GM06990 (cell line): Measurements from ENCODE around the gene GAST.

Experiments used
- DNase-seq: peaks from one replicate; pipeline ENCODE4 v3.0.0-alpha.2; 2011; ENCODE audit not compliant: insufficient read length; ENCODE audit errors: extremely low read depth
- H3K27me3 ChIP-seq: replicated peaks from 2 replicates; pipeline ENCODE4 v1.6.0; 2011; ENCODE audit warnings: low read length; ENCODE audit not compliant: control insufficient read depth, insufficient read depth
- H3K36me3 ChIP-seq: 2 replicates; pipeline ENCODE4 v1.5.1; 2011; ENCODE audit warnings: low read length; ENCODE audit not compliant: control insufficient read depth, insufficient read depth
- H3K4me3 ChIP-seq: replicated peaks from 2 replicates; pipeline ENCODE4 v1.5.1; 2011; ENCODE audit warnings: low read depth, mild to moderate bottlenecking, control low read depth, low read length
- TF ChIP-seq, protein P1 (sequence below): IDR thresholded peaks from 2 replicates; pipeline ENCODE4 v1.5.1; 2011; ENCODE audit warnings: low read length, control low read depth, mild to moderate bottlenecking, inconsistent platforms; ENCODE audit not compliant: insufficient read depth, poor library complexity, severe bottlenecking

The GAST gene

GRCh38 chr17:41751288-41751687, 39.2 kb downstream of the GAST start:
- no peaks in the 10 kb centered on the region for H3K36me3 ChIP-seq
- no peak for DNase-seq
- TF ChIP-seq, protein P1, sequence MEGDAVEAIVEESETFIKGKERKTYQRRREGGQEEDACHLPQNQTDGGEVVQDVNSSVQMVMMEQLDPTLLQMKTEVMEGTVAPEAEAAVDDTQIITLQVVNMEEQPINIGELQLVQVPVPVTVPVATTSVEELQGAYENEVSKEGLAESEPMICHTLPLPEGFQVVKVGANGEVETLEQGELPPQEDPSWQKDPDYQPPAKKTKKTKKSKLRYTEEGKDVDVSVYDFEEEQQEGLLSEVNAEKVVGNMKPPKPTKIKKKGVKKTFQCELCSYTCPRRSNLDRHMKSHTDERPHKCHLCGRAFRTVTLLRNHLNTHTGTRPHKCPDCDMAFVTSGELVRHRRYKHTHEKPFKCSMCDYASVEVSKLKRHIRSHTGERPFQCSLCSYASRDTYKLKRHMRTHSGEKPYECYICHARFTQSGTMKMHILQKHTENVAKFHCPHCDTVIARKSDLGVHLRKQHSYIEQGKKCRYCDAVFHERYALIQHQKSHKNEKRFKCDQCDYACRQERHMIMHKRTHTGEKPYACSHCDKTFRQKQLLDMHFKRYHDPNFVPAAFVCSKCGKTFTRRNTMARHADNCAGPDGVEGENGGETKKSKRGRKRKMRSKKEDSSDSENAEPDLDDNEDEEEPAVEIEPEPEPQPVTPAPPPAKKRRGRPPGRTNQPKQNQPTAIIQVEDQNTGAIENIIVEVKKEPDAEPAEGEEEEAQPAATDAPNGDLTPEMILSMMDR, result no peak
- no peaks in the 10 kb centered on the region; the same call in 1 of the 2 replicates for H3K27me3 ChIP-seq
- no peak overlapping the region for H3K4me3 ChIP-seq

DNA sequence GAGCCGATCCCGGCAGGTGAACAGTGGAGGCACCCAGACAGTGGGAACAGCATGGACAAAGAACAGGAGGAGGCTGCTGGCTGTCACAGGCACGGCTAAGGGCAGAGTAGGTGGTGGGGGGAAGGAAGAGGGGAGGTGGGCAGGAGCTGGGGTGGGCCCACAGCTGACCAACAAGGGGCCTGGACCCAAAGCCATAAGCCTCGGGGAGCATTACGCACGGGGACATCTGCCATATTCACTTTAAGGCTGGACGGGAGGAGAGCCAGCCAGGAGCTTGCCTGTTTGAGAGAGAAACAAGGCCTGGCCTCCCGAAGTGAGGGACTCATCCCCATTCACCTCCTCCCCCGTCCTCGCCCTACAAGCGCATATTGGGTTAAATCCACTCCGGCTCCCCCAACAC, 41.9 kb downstream of the GAST start:
- Histone ChIP-seq H3K36me3 (no peaks in the 10 kb centered on the region), H3K4me3 (no peak overlapping the region), H3K27me3 (no peaks in the 10 kb centered on the region; the same call in 1 of the 2 replicates)
- TF ChIP-seq, protein P1, result no peak
- no peak for DNase-seq

DNA sequence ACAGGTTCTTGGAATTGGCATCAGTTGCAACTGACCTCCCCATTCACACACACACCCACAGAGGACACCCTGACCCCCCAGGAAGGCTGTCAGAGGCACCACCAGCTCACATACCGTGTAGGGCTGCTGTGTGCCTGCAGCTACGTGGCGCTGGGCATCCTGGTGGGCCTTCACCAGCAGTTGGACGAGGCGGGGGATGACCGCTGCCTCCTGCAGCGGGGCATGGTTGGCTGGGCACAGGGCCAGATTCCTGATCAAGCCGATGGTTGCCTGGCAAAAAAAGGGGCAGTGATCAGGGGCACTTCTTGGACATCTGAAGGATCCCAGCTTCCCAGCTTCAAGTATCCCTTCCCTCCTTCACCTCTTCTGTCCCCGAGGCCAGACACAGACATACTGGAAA, 46.5 kb downstream of the GAST start:
- TF ChIP-seq, protein P1, result no peak
- Histone ChIP-seq H3K27me3 (no peaks in the 10 kb centered on the region), H3K36me3 (no peaks in the 10 kb centered on the region), H3K4me3 (no peak overlapping the region)
- DNase-seq, result no peak

DNA sequence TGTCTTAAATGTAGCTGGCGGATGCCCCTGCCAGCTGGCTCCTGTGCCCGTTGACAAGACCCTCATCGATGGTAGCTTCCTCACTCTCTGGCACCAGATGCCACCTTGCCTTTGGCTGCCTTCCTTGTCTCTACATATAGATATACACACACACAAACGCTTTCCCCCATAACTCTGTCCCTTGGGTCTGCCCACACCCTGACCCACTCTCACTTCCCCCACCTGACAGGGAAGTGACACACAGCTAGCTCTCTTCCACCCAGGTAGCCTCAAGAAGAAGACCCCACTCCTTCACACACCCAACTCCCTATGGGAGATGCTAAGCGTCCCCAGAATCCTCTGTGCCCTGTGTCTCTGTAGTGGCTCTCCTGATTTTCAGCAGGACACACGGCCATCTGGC, 48.7 kb downstream of the GAST start:
- no peak overlapping the region for H3K4me3 ChIP-seq
- no peaks in the 10 kb centered on the region for H3K27me3 ChIP-seq
- no peak for DNase-seq
- TF ChIP-seq, protein P1, result no peak
- H3K36me3 ChIP-seq, result no peaks in the 10 kb centered on the region

- H3K36me3 ChIP-seq, result no peaks in the 10 kb centered on the region
These were observed 50.3 kb downstream of the GAST start for GRCh38 chr17:41762391-41762790.

More at GRCh38 chr17:41762391-41762790, 50.3 kb downstream of the GAST start:
- Histone ChIP-seq H3K4me3 (no peak overlapping the region), H3K27me3 (no peaks in the 10 kb centered on the region)
- TF ChIP-seq, protein P1, result no peak
- no peak for DNase-seq
